HPDE6-E6E7 (cell line): ENCODE measurements around the gene CYP1A2.

Source experiments
- DNase-seq: peaks from one replicate; pipeline ENCODE4 v3.0.0; 2011; ENCODE audit warnings: missing footprints; ENCODE audit errors: extremely low spot score

Gene CYP1A2

GRCh38 chr15:74804935-74805334 lies 56.3 kb downstream of the CYP1A2 start:
- DNase-seq: no peak
